NT2/D1 (cell line): ENCODE measurements around the gene PDE7B.

Experiments used
- DNase-seq: peaks from one replicate; pipeline ENCODE4 v3.0.0-alpha.2; 2011; ENCODE audit warnings: low read depth, low spot score
- H3K27me3 ChIP-seq: 2 replicates; pipeline ENCODE4 v1.6.0; 2011; ENCODE audit warnings: mild to moderate bottlenecking; ENCODE audit not compliant: insufficient read length, insufficient read depth
- H3K36me3 ChIP-seq: 2 replicates; pipeline ENCODE4 v1.6.1; 2011; ENCODE audit warnings: mild to moderate bottlenecking, low read length, mixed read lengths; ENCODE audit not compliant: insufficient read depth, insufficient read length
- H3K4me1 ChIP-seq: 2 replicates; pipeline ENCODE4 v1.5.1; 2011; ENCODE audit not compliant: insufficient read depth, insufficient read length
- H3K4me3 ChIP-seq: 2 replicates; pipeline ENCODE4 v1.5.1; 2011; ENCODE audit warnings: low read depth; ENCODE audit not compliant: insufficient read length
- H3K9ac ChIP-seq: 2 replicates; pipeline ENCODE4 v1.6.0; 2011; ENCODE audit warnings: low read depth; ENCODE audit not compliant: insufficient read length
- H3K9me3 ChIP-seq: 2 replicates; pipeline ENCODE4 v1.5.1; 2011; ENCODE audit warnings: mild to moderate bottlenecking, low read length; ENCODE audit not compliant: insufficient read depth
- SUZ12 ChIP-seq: IDR thresholded peaks from 2 replicates; pipeline ENCODE4 v1.6.1; 2011; ENCODE audit not compliant: insufficient read length, insufficient read depth; ENCODE audit errors: extremely low read depth
- YY1 ChIP-seq: IDR thresholded peaks from 2 replicates; pipeline ENCODE4 v1.6.1; 2011; ENCODE audit not compliant: insufficient read length, insufficient read depth
- ZNF274 ChIP-seq: IDR thresholded peaks from 2 replicates; pipeline ENCODE4 v1.6.1; 2011; ENCODE audit warnings: mild to moderate bottlenecking, low read depth, low read length

The PDE7B gene

GRCh38 chr6:135851442-135852271 is at the start of gene PDE7B:
Gene PDE7B (plus strand): TSS chr6:135851701.
- Histone ChIP-seq H3K36me3 (no peaks in the 10 kb centered on the region), H3K4me1 (no peaks in the 10 kb centered on the region), H3K4me3 (no peak within 1 kb of the TSS), H3K27me3 (no peaks in the 10 kb centered on the region), H3K9ac (no peak within 1 kb of the TSS), H3K9me3 (no peaks in the 10 kb centered on the region)
- DNase-seq = peak; percentile 3
- no peak for TF ChIP-seq SUZ12
- no peak for TF ChIP-seq YY1
- TF ChIP-seq ZNF274 = no peak

GRCh38 chr6:135801755-135802465 is 49.6 kb upstream of the PDE7B start:
- Histone ChIP-seq H3K4me1 (no peaks in the 10 kb centered on the region), H3K27me3 (no peaks in the 10 kb centered on the region), H3K9me3 (no peaks in the 10 kb centered on the region), H3K36me3 (no peaks in the 10 kb centered on the region), H3K9ac (no peak overlapping the region), H3K4me3 (no peak overlapping the region)
- TF ChIP-seq YY1 = no peak
- TF ChIP-seq ZNF274 = no peak
- no peak for TF ChIP-seq SUZ12
- DNase-seq = no peak

- Histone ChIP-seq H3K9me3 (no peaks in the 10 kb centered on the region; the same call in 1 of the 2 replicates), H3K9ac (no peak overlapping the region), H3K4me3 (no peak overlapping the region), H3K27me3 (no peaks in the 10 kb centered on the region), H3K36me3 (no peaks in the 10 kb centered on the region), H3K4me1 (no peaks in the 10 kb centered on the region)
- TF ChIP-seq SUZ12 = no peak
- no peak for TF ChIP-seq ZNF274
- no peak for TF ChIP-seq YY1
- DNase-seq = no peak
Measured at GRCh38 chr6:135810486-135810885, 41.0 kb upstream of the PDE7B start.

GRCh38 chr6:135811170-135811569 is 40.3 kb upstream of the PDE7B start:
- no peaks in the 10 kb centered on the region; the same call in 1 of the 2 replicates for H3K9me3 ChIP-seq
- no peak overlapping the region for H3K9ac ChIP-seq
- H3K27me3 ChIP-seq = no peaks in the 10 kb centered on the region
- H3K36me3 ChIP-seq = no peaks in the 10 kb centered on the region
- no peak for DNase-seq
- no peaks in the 10 kb centered on the region for H3K4me1 ChIP-seq
- H3K4me3 ChIP-seq = no peak overlapping the region
- TF ChIP-seq SUZ12 (no peak), YY1 (no peak), ZNF274 (no peak)

GRCh38 chr6:135811644-135812526 is 39.6 kb upstream of the PDE7B start:
- Histone ChIP-seq H3K36me3 (no peaks in the 10 kb centered on the region), H3K27me3 (no peaks in the 10 kb centered on the region), H3K9ac (no peak overlapping the region), H3K9me3 (no peaks in the 10 kb centered on the region; the same call in 1 of the 2 replicates), H3K4me1 (no peaks in the 10 kb centered on the region), H3K4me3 (no peak overlapping the region)
- TF ChIP-seq SUZ12 (no peak), ZNF274 (no peak), YY1 (no peak)
- DNase-seq = no peak

- DNase-seq = no peak
- TF ChIP-seq ZNF274 (no peak), SUZ12 (no peak), YY1 (no peak)
- no peaks in the 10 kb centered on the region; the same call in 1 of the 2 replicates for H3K9me3 ChIP-seq
Measured at GRCh38 chr6:135813401-135813800, 38.1 kb upstream of the PDE7B start.

GRCh38 chr6:135814043-135814442 is 37.5 kb upstream of the PDE7B start:
- TF ChIP-seq YY1 = no peak
- no peak for TF ChIP-seq ZNF274
- no peak for TF ChIP-seq SUZ12
- Histone ChIP-seq H3K4me3 (no peak overlapping the region), H3K4me1 (no peaks in the 10 kb centered on the region), H3K36me3 (no peaks in the 10 kb centered on the region), H3K9me3 (no peaks in the 10 kb centered on the region; the same call in 1 of the 2 replicates), H3K9ac (no peak overlapping the region), H3K27me3 (no peaks in the 10 kb centered on the region)
- DNase-seq = no peak

More at GRCh38 chr6:135813401-135813800, 38.1 kb upstream of the PDE7B start:
- H3K27me3 ChIP-seq = no peaks in the 10 kb centered on the region
- H3K4me1 ChIP-seq = no peaks in the 10 kb centered on the region
- H3K36me3 ChIP-seq = no peaks in the 10 kb centered on the region
- H3K4me3 ChIP-seq = no peak overlapping the region
- no peak overlapping the region for H3K9ac ChIP-seq
